ENCODE measurements around the gene FCRL5. TPM values are rescaled to one million over a fixed set of nuclear protein-coding genes. Genes with fewer than 3 reads are reported as not detected.

FCRL5 gene
- total and polyA plus RNA-seq, 3 experiments from 2014 or later, result not detected

- Mint-ChIP-seq H3K4me1 (peaks cover 4% of the 10 kb centered on the region in 3 donors), H3K27ac (peak overlapping the region in 1 of 8 donors; percentile 7), H3K4me3 (no peak overlapping the region), H3K9me3 (peaks cover 0 to 4% (median 0%) of the 10 kb centered on the region in 5 donors), H3K27me3 (peaks cover 15 to 27% of the 10 kb centered on the region in 2 donors), H3K36me3 (peaks cover 0 to 2% (median 0%) of the 10 kb centered on the region in 3 donors)
- ChIA-PET POLR2A (interaction anchor here (0.6 kb wide), 1 partner anchor 1640 kb away, joined by 4 read pairs; no protein-coding TSS in a partner anchor), CTCF (interaction anchor here (0.7 to 2.8 kb wide), 12 partner anchors 8 to 544 kb away, joined by 3 to 11 read pairs (median 6); no protein-coding TSS in a partner anchor)
- H3K9me3 ChIP-seq (ENCODE audit: low read length), result no peaks in the 10 kb centered on the region
- H3K27me3 ChIP-seq (ENCODE audit: insufficient read depth, low read length, poor library complexity, severe bottlenecking), result no peaks in the 10 kb centered on the region
- H3K4me1 ChIP-seq (ENCODE audit: insufficient read depth, low read length), result no peaks in the 10 kb centered on the region
- no peaks in the 10 kb centered on the region for H3K36me3 ChIP-seq (ENCODE audit: insufficient read depth, low read length)
- DNase-seq, result no peak
- H3K27ac ChIP-seq (ENCODE audit: low read depth, low read length), result no peak overlapping the region
- H3K4me3 ChIP-seq (ENCODE audit: low read length), result no peak overlapping the region
These were observed 28.5 kb upstream of the FCRL5 start for GRCh38 chr1:157580828-157581210.

GRCh38 chr1:157580179-157580827 lies 28.0 kb upstream of the FCRL5 start:
- no peaks in the 10 kb centered on the region for H3K36me3 ChIP-seq (ENCODE audit: insufficient read depth, low read length)
- H3K27me3 ChIP-seq (ENCODE audit: insufficient read depth, low read length, poor library complexity, severe bottlenecking), result no peaks in the 10 kb centered on the region
- no peak overlapping the region for H3K4me3 ChIP-seq (ENCODE audit: low read length)
- DNase-seq, result peak in 2 of 5 donors; percentile 32 to 36
- CTCF ChIA-PET, result interaction anchor here (0.7 to 2.8 kb wide), 15 partner anchors 8 to 544 kb away, joined by 3 to 11 read pairs (median 5); no protein-coding TSS in a partner anchor
- H3K4me1 ChIP-seq (ENCODE audit: insufficient read depth, low read length), result no peaks in the 10 kb centered on the region
- Mint-ChIP-seq H3K4me1 (peaks cover 4% of the 10 kb centered on the region in 3 donors), H3K27me3 (peaks cover 11 to 23% of the 10 kb centered on the region in 2 donors), H3K36me3 (peaks cover 0 to 2% (median 0%) of the 10 kb centered on the region in 3 donors), H3K4me3 (no peak overlapping the region), H3K9me3 (peaks cover 0 to 4% (median 0%) of the 10 kb centered on the region in 5 donors), H3K27ac (peak overlapping the region in 1 of 8 donors; percentile 7)
- no peak overlapping the region for H3K27ac ChIP-seq (ENCODE audit: low read depth, low read length)
- no peaks in the 10 kb centered on the region for H3K9me3 ChIP-seq (ENCODE audit: low read length)
- POLR2A ChIA-PET, result interaction anchor here (0.6 kb wide), 1 partner anchor 1640 kb away, joined by 4 read pairs; no protein-coding TSS in a partner anchor

- no peaks in the 10 kb centered on the region for H3K4me1 ChIP-seq (ENCODE audit: insufficient read depth, low read length)
- H3K27ac Mint-ChIP-seq, result no peak overlapping the region
- no peaks in the 10 kb centered on the region for H3K9me3 Mint-ChIP-seq
- POLR2A ChIA-PET, result no interaction called here
- H3K9me3 ChIP-seq (ENCODE audit: low read length), result no peaks in the 10 kb centered on the region
- no peak overlapping the region for H3K4me3 Mint-ChIP-seq
- no peak overlapping the region for H3K27ac ChIP-seq (ENCODE audit: low read depth, low read length)
- H3K36me3 Mint-ChIP-seq, result no peaks in the 10 kb centered on the region
- peaks cover 0 to 4% (median 2%) of the 10 kb centered on the region in 3 donors for H3K4me1 Mint-ChIP-seq
- H3K4me3 ChIP-seq (ENCODE audit: low read length), result no peak overlapping the region
- H3K36me3 ChIP-seq (ENCODE audit: insufficient read depth, low read length), result no peaks in the 10 kb centered on the region
- CTCF ChIA-PET, result no interaction called here
- no peaks in the 10 kb centered on the region for H3K27me3 ChIP-seq (ENCODE audit: insufficient read depth, low read length, poor library complexity, severe bottlenecking)
- no peak for DNase-seq
- peaks cover 9 to 20% of the 10 kb centered on the region in 2 donors for H3K27me3 Mint-ChIP-seq
These were observed 25.1 kb upstream of the FCRL5 start for GRCh38 chr1:157577420-157577819.

GRCh38 chr1:157575744-157576143 lies 23.4 kb upstream of the FCRL5 start:
- Histone ChIP-seq H3K27me3 (ENCODE audit: insufficient read depth, low read length, poor library complexity, severe bottlenecking) (no peaks in the 10 kb centered on the region), H3K4me3 (ENCODE audit: low read length) (no peak overlapping the region), H3K4me1 (ENCODE audit: insufficient read depth, low read length) (no peaks in the 10 kb centered on the region), H3K9me3 (ENCODE audit: low read length) (no peaks in the 10 kb centered on the region), H3K36me3 (ENCODE audit: insufficient read depth, low read length) (no peaks in the 10 kb centered on the region), H3K27ac (ENCODE audit: low read depth, low read length) (no peak overlapping the region)
- Mint-ChIP-seq H3K27me3 (peaks cover 11 to 18% of the 10 kb centered on the region in 2 donors), H3K27ac (no peak overlapping the region), H3K36me3 (no peaks in the 10 kb centered on the region), H3K9me3 (no peaks in the 10 kb centered on the region), H3K4me1 (peaks cover 0 to 4% (median 2%) of the 10 kb centered on the region in 3 donors), H3K4me3 (no peak overlapping the region)
- no peak for DNase-seq
- POLR2A ChIA-PET, result no interaction called here
- CTCF ChIA-PET, result interaction anchor here (2.2 kb wide), 1 partner anchor 9 kb away, joined by 6 read pairs; no protein-coding TSS in a partner anchor

DNA sequence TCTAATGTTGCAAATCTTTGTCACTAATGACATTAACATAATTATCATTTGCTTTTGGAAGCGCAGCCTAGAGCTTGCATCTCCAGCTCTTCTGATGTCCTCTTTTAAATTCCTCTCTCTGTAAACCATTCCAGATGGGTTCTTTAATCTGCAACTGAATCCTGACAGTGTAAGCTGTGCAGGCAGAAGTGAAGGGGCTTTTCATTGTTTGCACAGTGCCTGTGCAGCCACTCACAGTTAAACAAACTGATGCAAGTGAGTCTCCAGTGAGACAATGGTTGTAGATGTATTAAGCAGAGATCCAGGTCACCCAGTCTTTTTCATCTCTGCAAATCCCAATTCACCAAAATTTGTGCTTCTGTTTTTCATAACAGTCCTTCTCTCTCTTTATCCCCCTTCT lies 22.5 kb upstream of the FCRL5 start:
- H3K27ac ChIP-seq (ENCODE audit: low read depth, low read length), result no peak overlapping the region
- H3K9me3 ChIP-seq (ENCODE audit: low read length), result no peaks in the 10 kb centered on the region
- no peaks in the 10 kb centered on the region for H3K9me3 Mint-ChIP-seq
- peaks cover 15 to 18% of the 10 kb centered on the region in 2 donors for H3K27me3 Mint-ChIP-seq
- H3K27ac Mint-ChIP-seq, result no peak overlapping the region
- H3K27me3 ChIP-seq (ENCODE audit: insufficient read depth, low read length, poor library complexity, severe bottlenecking), result no peaks in the 10 kb centered on the region
- H3K4me1 ChIP-seq (ENCODE audit: insufficient read depth, low read length), result no peaks in the 10 kb centered on the region
- H3K4me3 Mint-ChIP-seq, result no peak overlapping the region
- H3K4me3 ChIP-seq (ENCODE audit: low read length), result no peak overlapping the region
- ChIA-PET CTCF (interaction anchor here (2.2 kb wide), 1 partner anchor 9 kb away, joined by 6 read pairs; no protein-coding TSS in a partner anchor), POLR2A (no interaction called here)
- no peaks in the 10 kb centered on the region for H3K36me3 ChIP-seq (ENCODE audit: insufficient read depth, low read length)
- H3K4me1 Mint-ChIP-seq, result no peaks in the 10 kb centered on the region
- DNase-seq, result no peak
- H3K36me3 Mint-ChIP-seq, result no peaks in the 10 kb centered on the region

DNA sequence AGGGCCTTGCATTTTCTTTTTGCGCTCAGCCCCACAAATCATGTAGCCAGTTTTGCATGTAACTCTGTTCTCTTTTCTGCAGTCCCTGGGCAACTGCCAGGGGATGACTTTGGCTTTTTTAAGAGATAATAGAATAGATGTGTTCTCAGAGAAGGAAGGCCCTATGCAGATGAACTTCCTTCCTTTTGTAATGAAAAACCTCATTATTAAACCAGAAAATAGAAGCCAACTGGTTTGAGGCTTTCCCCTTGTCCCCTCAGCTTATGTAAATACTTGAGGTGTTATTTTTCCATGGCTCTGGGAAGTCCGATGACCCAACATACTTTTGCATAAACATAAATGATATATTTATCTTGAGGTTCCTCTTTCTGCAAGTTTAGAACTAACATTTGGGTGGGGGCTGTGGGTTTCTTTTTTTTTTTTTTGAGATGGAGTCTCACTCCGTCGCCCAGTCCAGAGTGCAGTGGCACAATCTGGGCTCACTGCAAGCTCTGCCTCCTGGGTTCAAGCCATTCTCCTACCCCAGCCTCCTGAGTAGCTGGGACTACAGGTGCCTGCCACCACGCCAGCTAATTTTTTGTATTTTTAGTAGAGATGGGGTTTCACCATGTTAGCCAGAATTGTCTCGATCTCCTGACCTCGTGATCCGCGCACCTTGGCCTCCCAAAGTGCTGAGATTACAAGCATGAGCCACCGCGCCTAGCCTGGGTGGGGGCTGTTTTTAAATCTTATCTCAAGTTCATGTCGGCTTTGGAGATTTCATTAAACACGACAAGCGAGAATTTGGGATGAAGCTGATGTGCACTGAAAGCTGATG lies 14.4 kb upstream of the FCRL5 start:
- Histone ChIP-seq H3K4me3 (ENCODE audit: low read length) (no peak overlapping the region), H3K36me3 (ENCODE audit: insufficient read depth, low read length) (no peaks in the 10 kb centered on the region), H3K4me1 (ENCODE audit: insufficient read depth, low read length) (no peaks in the 10 kb centered on the region), H3K27ac (ENCODE audit: low read depth, low read length) (no peak overlapping the region), H3K27me3 (ENCODE audit: insufficient read depth, low read length, poor library complexity, severe bottlenecking) (no peaks in the 10 kb centered on the region), H3K9me3 (ENCODE audit: low read length) (no peaks in the 10 kb centered on the region)
- Mint-ChIP-seq H3K27me3 (peaks cover 22 to 51% of the 10 kb centered on the region in 2 donors), H3K27ac (no peak overlapping the region), H3K9me3 (no peaks in the 10 kb centered on the region), H3K36me3 (no peaks in the 10 kb centered on the region), H3K4me3 (no peak overlapping the region), H3K4me1 (peaks cover 4 to 6% (median 5%) of the 10 kb centered on the region in 3 donors)
- CTCF ChIA-PET, result interaction anchor here (2.2 kb wide), 1 partner anchor 14 kb away, joined by 5 read pairs; no protein-coding TSS in a partner anchor
- POLR2A ChIA-PET, result no interaction called here
- no peak for DNase-seq

DNA sequence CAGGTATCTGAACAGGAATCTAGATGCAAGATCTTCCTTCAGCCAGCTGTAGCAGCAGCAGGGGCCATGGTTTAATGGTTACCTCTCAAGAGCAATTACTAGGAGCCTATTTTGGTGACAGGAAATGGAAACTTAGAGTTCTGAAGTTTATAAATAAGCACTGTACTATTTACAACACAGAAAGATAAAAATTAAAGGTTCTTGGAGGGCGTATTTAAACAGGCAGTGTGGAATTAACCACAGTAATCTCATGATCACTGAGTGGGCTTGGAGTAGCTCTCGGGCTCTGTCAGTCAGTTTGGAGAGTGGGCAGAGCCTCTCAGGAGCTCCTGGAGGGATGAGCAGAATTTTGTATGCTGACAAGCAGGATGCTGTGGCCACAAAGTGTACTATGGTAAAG lies 10.2 kb upstream of the FCRL5 start:
- Mint-ChIP-seq H3K4me3 (no peak overlapping the region), H3K27me3 (peaks cover 13 to 46% of the 10 kb centered on the region in 2 donors), H3K9me3 (no peaks in the 10 kb centered on the region), H3K27ac (peak overlapping the region in 1 of 8 donors; percentile 37), H3K4me1 (peaks cover 4 to 6% (median 5%) of the 10 kb centered on the region in 3 donors), H3K36me3 (no peaks in the 10 kb centered on the region)
- DNase-seq, result no peak
- ChIA-PET CTCF (interaction anchor here (1.8 kb wide), 1 partner anchor 18 kb away, joined by 4 read pairs; no protein-coding TSS in a partner anchor), POLR2A (no interaction called here)
- Histone ChIP-seq H3K4me1 (ENCODE audit: insufficient read depth, low read length) (no peaks in the 10 kb centered on the region), H3K36me3 (ENCODE audit: insufficient read depth, low read length) (no peaks in the 10 kb centered on the region), H3K9me3 (ENCODE audit: low read length) (no peaks in the 10 kb centered on the region), H3K27ac (ENCODE audit: low read depth, low read length) (no peak overlapping the region), H3K27me3 (ENCODE audit: insufficient read depth, low read length, poor library complexity, severe bottlenecking) (no peaks in the 10 kb centered on the region), H3K4me3 (ENCODE audit: low read length) (no peak overlapping the region)

GRCh38 chr1:157558119-157558518 lies 5.8 kb upstream of the FCRL5 start:
- H3K27me3 Mint-ChIP-seq, result peaks cover 6 to 20% of the 10 kb centered on the region in 2 donors
- CTCF ChIA-PET, result no interaction called here

More at GRCh38 chr1:157558119-157558518, 5.8 kb upstream of the FCRL5 start:
- Mint-ChIP-seq H3K36me3 (no peaks in the 10 kb centered on the region), H3K4me1 (peaks cover 4 to 6% (median 5%) of the 10 kb centered on the region in 3 donors), H3K9me3 (no peaks in the 10 kb centered on the region), H3K4me3 (no peak overlapping the region), H3K27ac (no peak overlapping the region)
- no peak for DNase-seq
- Histone ChIP-seq H3K27ac (ENCODE audit: low read depth, low read length) (no peak overlapping the region), H3K4me3 (ENCODE audit: low read length) (no peak overlapping the region), H3K36me3 (ENCODE audit: insufficient read depth, low read length) (no peaks in the 10 kb centered on the region), H3K9me3 (ENCODE audit: low read length) (no peaks in the 10 kb centered on the region), H3K27me3 (ENCODE audit: insufficient read depth, low read length, poor library complexity, severe bottlenecking) (no peaks in the 10 kb centered on the region), H3K4me1 (ENCODE audit: insufficient read depth, low read length) (no peaks in the 10 kb centered on the region)
- POLR2A ChIA-PET, result no interaction called here
